TTC549 (cell line): Measurements from ENCODE around the gene CTDP1.
"Not testable (repeated sequence)": the region's sequence is repeated elsewhere in the genome, so short reads cannot be mapped to it uniquely, and the experiment has no call there.

Source experiments
- FAIRE-seq: peaks from 2 replicates; lab custom pipeline; 2012; peaks lifted over from hg19 to GRCh38; lab: Jason Lieb, UNC

The CTDP1 gene

DNA sequence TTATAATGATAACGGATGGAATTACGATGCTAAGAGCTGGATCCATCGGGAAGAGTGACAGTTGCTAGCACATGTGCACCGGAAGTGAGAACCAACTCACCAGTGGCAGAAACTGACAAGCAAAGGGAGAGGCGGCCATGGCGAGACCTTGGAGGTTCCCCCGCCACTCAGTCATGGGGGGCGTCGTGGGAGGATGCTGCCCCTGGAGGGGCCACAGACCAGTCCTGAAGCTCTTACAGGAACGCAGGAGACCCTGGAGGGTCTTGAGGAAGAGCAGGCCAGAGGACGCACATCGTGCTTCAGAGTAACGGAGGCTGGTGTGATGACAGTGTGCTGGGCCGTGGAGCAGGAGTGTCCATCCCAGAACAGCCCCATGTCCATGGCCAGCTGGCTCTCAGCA is 65.0 kb downstream of the CTDP1 start:
- no peak for FAIRE-seq

DNA sequence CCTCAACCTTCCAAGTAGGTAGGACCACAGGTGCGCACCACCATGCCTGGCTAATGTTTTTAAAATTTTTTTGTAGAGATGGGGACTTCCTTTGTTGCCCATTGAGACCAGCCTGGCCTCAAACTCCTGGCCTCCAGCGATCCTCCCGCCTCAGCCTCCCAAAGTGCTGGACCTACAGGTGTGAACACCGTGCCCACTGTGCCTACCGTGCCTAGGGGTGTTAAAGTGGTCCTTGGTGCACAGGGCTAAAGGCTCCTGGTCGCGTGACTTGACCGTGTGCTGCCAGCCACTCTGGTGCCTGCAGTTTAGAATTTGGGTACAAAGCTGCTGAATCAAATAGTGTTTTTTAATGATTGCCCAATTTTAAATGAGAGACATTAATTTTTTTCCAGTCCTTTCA is 67.1 kb downstream of the CTDP1 start:
- no peak for FAIRE-seq

DNA sequence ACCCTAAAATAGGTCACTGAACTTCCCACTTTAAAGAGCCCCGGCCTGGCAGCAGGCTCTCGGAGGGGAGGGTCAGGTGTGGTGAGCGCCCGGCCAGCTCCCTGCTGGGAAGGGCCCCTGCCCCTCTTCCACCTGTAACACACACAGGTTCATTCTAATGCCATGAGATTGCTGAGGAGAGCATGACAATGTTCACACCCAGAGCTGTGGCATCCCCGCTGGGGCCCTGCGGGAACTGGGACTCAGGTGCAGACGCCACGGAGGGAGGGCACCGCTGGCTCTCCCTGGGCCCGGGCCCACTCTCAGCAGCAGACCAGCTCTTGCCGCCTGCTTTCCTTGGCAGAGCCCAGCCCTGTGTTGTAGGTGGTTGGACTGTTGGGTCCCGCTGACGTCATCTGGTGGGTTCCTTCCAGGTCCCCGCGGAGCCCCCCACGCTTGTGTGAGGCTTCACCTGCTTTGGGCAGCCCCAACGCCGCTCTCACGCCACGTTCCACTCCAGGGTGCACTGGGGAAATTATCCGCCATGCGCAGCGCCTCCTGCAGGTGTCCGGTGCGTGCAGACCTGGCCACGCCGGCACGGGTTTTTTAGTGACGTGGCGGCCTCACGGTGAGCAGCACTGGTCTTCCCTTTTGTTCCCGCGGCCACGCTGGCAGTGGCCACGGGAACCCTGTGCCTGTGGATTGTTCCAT is 67.7 kb downstream of the CTDP1 start:
- FAIRE-seq = no peak

DNA sequence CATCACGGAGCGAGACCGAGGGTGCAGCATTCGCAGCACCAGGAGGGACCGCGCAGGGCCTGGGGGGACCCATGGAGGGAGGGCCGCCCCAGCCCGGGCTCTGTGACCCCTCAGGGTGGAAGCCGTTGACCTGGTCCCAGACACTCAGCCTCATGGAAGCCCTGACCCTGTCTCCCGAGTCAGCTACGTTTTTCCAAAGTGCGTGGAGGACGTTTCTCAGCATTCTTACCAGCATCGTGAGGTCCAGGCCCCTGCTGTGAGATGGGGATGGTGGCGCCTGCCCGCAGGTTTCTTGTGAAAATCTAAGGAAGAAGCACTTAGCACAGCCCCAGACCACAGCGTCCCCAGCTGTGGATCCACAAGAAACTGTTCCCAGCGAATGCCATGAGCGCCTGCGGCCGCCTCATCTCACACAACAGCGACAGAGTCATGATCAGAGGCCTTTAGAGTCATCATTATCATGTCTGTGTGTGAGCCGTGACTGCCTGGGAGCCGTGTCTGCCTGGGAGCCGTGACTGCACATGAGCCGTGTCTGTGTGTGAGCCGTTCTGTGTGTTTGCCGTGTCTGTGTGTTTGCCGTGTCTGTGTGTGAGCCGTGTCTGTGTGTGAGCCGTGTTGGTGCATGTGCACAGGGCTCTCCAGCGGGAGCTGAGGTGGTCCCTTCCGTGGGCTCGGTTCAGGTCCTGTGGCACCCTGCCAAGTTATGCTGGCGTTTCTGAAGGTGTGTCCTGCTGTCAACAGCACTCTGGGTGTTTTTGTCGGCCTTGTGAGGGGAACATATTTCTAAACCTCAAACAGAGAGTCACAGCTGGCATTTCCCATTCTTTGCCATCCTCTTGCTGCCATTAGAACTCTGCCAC is 68.9 kb downstream of the CTDP1 start:
- no peak for FAIRE-seq

DNA sequence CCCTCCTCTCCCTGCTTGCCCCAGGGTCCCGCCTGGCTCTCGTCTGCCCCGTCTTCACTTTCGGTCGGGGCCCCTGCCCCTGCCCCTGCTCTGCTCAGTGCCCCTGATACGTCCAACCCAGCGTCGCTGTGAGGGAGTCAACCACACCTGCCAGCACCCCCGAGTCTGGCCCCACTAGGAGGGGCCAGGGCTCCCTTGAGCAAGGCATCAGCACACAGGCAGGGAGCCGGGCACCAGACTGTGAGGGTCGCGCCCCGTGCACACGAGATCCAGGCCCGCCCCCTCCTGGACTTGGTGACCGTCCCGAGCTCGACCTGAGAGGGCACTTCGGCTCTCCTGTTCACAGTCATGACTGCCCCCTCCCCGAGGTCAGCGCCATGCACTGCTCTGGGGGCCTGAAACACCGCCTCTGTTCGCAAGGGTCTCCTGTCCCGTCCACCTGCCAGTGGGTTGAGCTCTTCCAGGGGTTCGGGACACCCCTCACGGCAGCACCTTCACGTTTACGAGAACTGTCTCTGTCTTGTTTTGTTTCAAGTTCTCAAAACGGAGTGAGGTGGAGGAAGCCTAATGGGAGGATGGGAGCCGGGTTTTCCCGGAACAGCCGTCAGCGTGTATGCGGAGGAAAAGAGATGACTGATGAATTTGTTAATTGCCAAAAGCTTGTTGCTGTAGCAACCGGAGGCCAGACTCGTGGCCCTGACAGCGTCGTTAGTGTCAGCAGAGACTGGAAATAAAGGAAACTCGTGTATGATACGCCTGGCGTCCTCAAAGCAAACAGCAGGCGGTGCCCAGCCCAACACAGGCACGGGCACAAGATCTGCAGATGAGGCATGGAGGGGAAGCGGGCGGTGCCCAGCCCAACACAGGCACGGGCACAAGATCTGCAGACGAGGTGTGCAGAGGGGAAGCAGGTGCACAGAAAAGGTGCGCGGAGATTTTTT is 69.9 kb downstream of the CTDP1 start:
- no peak for FAIRE-seq

DNA sequence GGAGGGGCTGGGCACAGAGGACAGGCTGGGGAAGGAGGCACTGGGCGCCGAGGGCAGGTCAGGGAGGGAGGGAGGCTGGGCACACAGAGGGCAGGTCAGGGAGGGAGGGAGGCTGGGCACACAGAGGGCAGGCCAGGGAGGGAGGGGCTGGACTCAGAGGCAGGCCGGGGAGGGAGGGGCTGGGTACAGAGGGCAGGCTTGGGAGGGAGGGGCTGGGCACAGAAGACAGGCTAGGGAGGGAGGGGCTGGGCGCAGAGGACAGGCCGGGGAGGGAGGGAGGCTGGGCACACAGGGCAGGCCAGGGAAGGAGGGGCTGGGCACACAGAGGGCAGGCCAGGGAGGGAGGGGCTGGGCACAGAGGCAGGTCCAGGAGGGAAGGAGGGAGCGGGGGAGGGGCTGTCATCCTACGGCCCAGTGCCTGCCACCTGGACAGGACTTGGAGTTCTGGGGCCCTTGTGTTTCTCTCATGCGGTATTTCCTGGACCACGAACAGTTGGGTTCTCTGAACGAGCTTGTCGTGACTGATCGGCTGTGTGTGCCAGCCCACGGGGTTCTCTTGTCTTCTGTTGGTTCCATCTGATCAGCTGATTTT is 71.5 kb downstream of the CTDP1 start:
- no peak for FAIRE-seq

DNA sequence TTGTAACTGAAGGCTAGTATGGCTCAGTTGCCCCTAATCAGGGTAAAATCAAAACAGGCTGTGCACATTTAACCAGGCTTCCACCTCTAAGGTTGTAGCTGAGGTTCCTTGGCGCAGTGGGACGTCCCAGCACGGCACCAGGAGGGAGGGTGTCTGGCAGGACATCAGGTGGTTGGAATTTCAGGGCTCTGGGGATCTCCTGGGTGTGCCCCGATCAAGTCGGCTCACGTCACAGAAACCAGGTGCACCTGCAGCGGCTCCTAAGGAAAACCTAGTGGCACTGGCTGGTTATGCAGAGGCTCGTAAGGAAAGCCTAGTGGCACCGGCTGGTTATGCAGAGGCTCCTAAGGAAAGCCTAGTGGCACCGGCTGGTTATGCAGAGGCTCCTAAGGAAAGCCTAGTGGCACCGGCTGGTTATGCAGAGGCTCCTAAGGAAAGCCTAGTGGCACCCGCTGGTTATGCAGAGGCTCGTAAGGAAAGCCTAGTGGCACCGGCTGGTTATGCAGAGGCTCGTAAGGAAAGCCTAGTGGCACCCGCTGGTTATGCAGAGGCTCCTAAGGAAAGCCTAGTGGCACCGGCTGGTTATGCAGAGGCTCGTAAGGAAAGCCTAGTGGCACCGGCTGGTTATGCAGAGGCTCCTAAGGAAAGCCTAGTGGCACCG is 72.4 kb downstream of the CTDP1 start:
- not testable (repeated sequence) for FAIRE-seq

DNA sequence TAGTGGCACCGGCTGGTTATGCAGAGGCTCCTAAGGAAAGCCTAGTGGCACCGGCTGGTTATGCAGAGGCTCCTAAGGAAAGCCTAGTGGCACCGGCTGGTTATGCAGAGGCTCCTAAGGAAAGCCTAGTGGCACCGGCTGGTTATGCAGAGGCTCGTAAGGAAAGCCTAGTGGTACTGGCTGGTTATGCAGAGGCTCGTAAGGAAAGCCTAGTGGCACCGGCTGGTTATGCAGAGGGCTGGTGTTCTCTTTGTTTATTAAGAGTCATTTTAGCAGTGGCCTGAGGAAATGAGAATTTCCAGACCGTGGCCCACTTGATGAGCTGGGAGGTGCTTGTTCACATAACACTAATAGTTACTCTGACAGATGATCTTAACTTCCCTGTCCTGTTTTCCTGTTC is 73.3 kb downstream of the CTDP1 start:
- FAIRE-seq = not testable (repeated sequence)

DNA sequence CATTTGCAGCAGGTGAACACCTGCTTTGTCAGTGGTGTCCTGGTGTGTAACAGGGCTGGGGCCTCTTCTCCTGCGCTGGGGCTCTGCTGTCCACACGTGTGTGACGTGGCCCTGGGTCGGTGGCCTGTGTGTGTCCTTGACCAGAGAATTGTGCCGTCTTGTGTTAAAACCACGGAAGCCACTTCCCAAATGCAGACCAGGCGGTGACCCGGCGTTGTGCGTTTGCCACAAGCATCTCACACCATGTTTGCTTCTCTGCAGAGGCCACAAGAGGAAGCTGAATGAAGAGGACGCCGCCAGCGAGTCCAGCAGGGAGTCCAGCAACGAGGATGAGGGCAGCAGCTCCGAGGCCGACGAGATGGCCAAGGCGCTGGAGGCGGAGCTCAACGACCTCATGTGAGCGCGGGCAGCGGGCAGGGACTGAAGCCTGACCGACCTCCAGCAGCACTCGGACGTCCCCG is 73.8 kb downstream of the CTDP1 start:
- no peak for FAIRE-seq

DNA sequence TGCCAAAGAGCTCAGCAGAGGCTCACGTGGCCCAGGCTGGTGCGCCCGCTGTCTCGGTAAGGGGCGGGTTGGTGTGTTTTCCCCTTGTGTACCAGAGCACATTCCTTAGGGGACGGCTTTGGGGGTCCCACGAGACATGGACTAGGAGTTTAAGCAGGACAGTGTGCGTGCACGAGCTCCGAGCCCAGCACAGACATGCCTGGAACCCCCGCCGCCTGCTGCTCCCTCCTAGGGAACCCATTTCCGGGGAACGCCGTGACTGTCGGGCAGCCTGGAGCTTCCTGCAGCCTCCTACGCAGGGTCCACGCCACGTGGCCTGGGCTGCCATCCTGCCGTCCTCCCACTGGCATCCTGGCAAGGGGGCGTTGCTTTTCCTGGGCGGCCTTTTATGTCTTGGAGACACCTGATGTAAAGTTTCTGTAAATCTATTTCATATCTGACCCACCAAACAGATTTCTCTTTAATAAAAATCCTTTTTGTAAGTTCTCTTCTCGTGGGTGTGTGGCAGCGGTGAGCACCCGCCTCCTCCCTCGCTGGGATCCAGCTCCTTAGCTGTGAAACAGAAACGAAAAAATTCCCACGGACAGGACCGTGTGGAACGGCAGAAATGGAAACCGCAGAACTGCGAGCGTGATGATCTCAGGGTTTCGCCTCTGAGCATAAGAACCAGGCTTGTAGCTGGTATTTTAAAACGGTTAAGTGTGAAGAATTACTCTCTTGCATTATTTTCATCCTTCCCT is 74.6 kb downstream of the CTDP1 start:
- FAIRE-seq = no peak

DNA sequence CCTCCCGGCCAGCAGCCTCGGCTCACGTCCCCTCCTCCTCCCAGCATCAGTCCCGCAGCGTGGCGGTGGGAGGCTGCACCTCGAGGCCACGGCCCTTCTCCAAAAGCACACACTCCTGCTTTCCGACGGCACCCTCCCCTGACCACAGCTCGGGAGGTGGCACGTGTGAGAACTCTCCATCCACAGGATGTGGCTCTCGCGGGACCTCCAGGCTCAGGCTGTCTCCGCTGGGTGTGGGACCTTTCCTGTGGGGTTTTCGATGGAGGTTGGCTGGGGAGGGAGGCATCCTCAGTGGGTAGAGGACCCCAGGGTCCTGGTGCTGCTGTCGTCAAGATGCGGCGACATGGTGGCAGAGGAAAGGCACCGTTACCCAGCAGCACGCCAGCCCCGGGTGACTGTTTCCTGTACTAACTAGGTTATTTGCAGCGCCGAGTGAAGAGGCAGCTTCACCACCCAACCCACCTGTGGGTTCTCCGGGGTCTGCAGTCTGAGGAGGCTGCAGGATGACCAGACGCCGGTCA is 75.3 kb downstream of the CTDP1 start:
- no peak for FAIRE-seq

DNA sequence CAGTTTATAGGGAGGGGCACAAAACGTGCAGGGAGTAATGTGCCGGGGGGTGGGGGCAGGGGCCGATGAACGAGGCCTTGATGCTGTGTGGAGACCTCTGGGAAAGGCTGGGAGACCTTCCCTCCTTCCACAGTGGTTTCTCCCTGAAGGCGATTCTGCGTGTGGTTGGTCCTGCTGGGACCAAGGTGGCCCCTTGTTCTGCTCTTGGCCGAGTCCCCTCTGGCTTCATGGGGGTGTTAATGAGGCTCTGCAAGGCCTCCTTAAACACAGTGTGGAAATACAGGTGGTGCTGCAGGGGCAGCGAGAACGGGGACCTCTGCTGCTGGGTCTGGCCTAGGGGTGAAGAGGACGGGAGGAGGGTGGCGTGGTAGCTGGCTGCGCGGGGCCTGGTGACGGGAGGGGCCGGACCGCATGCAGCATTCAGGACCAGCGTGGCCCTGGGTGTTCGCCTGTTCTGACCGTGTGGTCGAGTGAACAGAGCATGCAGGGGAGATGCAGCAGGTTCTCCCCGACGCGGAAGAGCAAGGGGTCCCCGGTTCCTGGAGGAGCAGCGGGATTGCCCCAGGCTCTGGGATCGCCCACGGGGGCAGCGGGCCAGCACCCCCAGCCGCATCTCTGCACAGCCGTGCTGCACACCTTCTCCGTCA is 76.0 kb downstream of the CTDP1 start:
- no peak for FAIRE-seq

DNA sequence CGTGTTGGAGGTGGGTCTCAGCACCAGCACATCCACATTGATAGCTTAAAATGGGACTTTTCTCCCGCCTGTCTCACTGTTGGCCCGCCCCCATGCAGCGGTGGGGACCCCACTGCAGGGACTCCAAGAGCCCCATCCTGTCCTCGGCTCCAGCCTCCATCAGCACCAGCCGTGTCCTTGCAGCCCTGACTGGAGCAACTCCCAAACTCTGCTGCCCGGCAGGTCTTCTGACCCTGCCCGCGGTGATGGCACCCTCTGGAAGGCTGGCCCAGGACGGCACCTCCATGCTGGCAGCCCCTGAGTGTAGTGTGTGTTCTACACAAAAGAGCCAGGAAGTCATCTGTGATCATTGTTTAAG is 76.5 kb downstream of the CTDP1 start:
- FAIRE-seq = no peak

DNA sequence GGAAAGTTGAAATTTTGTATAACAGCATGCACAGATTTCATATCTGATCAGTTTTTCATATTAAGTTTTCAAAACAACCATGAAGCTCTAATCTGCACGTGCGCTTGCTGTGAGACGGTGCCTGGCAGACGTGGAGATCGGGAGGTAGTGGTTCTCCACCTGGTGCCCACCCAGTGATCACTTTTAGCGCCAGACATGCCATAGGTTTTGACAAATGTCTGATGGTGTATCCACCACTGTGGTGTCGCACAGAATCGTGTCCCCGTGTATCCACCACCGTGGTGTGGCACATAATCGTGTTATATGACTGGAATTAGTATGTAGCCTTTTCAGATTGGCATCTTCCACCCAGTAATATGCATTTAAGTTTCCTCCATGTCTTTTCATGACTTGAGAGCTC is 77.2 kb downstream of the CTDP1 start:
- no peak for FAIRE-seq

DNA sequence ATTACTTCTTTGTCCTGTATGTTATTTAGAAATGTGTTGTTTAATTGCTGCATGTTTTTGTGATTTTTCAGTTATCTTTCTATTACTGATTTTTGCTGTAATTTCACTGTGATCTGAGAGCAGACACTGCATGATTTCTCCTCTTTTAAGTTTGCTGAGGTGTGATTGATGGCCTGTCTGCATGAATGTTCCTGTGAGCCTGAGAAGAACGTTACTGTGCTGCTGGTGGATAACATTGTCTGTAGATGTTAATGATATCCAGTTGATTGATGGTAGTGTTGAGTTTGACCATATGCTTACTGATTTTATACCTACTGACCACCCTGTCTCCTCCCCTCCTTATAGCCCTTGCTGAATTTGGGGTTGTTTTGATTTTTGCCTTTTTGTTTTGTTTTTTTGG is 80.7 kb downstream of the CTDP1 start:
- FAIRE-seq = no peak

DNA sequence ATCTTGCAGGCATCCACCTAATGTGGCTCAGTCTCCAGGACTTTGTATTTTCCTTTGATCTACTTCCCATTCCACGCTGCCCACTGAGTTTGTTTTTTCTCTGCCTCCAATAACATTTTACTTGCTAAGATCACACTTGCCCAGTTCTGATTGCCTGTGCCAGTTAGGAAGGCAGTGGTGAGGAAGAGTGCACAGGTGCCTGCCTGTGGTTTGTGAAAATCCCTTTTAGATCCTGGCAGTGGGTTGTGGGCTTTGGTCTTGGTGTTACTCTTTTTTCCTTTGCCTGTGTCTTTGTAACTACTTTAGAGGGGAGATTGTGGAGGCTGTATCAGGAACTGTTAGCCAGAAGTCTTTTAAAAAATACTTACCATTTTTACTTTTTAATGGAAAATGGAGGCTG is 81.3 kb downstream of the CTDP1 start:
- FAIRE-seq = no peak

DNA sequence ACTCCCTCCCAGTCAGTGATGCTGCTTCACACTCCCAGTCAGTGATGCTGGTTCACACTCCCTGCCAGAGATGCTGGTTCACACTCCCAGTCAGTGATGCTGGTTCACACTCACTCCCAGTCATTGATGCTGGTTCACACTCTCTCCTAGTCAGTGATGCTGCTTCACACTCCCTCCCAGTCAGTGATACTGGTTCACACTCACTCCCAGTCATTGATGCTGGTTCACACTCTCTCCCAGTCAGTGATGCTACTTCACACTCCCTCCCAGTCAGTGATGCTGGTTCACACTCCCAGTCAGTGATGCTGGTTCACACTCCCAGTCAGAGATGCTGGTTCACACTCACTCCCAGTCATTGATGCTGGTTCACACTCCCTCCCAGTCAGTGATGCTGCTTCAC is 83.8 kb downstream of the CTDP1 start:
- FAIRE-seq = no peak

DNA sequence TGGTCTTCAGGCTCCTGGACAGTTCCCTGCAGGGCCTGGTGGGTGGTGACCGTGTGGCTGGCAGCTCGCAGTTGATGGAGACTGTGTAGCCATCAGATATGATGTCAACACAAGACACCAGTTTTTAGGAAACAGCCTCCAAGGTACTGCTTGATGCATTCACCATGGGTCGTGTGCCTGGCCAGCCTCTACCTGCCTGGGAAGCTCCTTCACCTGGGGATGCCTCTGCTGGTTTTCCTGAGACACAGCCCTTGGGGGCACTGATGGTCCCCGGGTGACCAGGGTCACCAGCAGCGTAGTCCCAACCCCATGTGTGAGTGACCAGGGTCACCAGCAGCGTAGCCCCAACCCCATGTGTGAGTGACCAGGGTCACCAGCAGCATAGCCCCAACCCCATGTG is 84.5 kb downstream of the CTDP1 start:
- FAIRE-seq = no peak

DNA sequence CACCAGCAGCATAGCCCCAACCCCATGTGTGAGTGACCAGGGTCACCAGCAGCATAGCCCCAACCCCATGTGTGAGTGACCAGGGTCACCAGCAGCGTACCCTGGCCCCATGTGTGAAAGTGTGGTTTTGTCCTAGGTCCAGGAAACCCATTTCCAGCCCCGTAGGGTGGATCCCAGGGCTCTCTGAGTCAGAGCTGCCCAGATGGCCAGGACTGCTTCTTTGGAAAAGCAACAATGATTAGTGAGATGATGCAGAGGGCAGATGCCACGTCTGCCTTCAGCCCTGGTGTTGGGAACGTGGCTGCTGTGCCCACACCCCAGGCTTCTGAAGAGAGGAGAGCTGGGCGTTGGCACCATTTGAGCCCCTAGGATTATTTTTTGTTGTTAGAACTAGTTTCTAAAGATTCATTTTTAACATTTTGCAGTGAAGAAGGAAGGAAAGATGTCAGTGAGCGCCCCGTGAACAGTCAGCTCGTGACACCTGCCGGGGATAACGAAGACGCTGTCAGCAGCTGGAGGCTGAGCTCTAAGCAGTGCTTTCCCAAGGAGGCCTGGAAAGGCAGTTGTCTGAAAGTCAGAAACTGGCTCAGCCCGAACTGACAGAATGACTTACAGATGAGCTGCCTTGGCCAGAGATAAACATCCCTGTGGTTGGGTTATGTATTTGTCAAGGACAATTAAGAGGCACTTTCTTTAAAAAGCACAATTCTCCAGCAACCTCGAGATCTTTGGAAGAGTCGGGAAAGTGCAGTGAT is 86.1 kb downstream of the CTDP1 start:
- no peak for FAIRE-seq

DNA sequence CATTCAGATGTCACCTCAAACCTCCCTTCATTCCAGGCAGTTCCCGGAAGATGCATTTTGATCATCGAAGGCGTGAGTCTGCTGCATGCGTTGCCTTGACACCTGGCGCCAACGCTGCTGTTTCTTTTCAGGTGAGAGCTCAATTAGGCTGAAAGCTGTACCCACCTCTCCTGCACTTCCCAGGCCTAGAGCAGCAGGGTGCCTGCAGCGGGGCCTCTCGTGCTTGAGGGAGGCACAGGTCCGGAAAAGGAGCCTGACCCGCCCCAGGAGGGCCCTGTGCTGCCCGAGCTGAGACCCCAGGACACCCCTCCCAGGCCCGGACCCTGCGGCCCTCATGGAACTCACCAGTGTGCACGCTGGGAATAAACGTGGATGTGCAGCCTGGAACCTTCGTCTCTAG is 86.7 kb downstream of the CTDP1 start:
- FAIRE-seq = no peak
